ENCODE results near the gene GPR137B. TPM values are rescaled to one million over a fixed set of nuclear protein-coding genes. Genes with fewer than 3 reads are reported as not detected.

GPR137B gene
- total and polyA plus RNA-seq, 2 of the 13 experiments (the other 11 are each of a cell fraction or from before 2014, with no cell fraction given): 0.31 to 0.41 TPM

- TF ChIP-seq ZNF513 (CRISPR knock-in tag; conservative IDR thresholded peaks at IDR 0.05) (no peak), ZBTB37 (CRISPR knock-in tag; IDR thresholded peaks at IDR 0.05) (no peak), HMG20B (CRISPR knock-in tag; conservative IDR thresholded peaks at IDR 0.05) (no peak), ZNF274 (CRISPR knock-in tag; IDR thresholded peaks at IDR 0.05) (no peak), ZNF296 (CRISPR knock-in tag; conservative IDR thresholded peaks at IDR 0.05) (no peak)
Measured at GRCh38 chr1:236257216-236257615, 114.9 kb downstream of the GPR137B start (continued).

- Histone ChIP-seq H3K27ac (ENCODE audit: extremely low read length, insufficient read depth, low read length) (no peak overlapping the region), H3K9ac (ENCODE audit: insufficient read depth, low read depth, low read length) (no peak overlapping the region), H3K79me2 (ENCODE audit: insufficient read depth, low read length) (no peaks in the 10 kb centered on the region), H3K4me2 (ENCODE audit: low read depth, low read length) (no peak overlapping the region), H3K36me3 (replicated peaks in 1 of 2; ENCODE audit: control insufficient read depth in 1 of 2, insufficient read depth in 2 of 2, low read length in 2 of 2) (no peaks in the 10 kb centered on the region), H3K4me1 (ENCODE audit: insufficient read depth, low read length) (no peaks in the 10 kb centered on the region), H3K4me3 (replicated peaks in 1 of 3; ENCODE audit: insufficient read depth in 1 of 3, low read depth in 2 of 3, low read length in 3 of 3) (no peak overlapping the region), H4K20me1 (ENCODE audit: insufficient read depth, low read length) (no peaks in the 10 kb centered on the region), H3K9me3 (ENCODE audit: low read length) (peaks cover 25% of the 10 kb centered on the region), H2AFZ (ENCODE audit: low read length) (no peak overlapping the region), H3K27me3 (ENCODE audit: control insufficient read depth in 1 of 2, insufficient read depth in 2 of 2, low read length in 2 of 2) (no peaks in the 10 kb centered on the region)
- intact Hi-C loops (cut with micrococcal nuclease; ENCODE audit: unreplicated experiment): no loop called here
- 59% methylated on average over 4 of the region's 4 CpGs for WGBS (ENCODE audit: low lambda C conversion rate)
- BruUV-seq (replicated peaks): no TSS peak
- ChIA-PET POLR2A (no interaction called here), CTCF (ENCODE audit: low intra/inter-chr PET ratio, low total read pairs) (no interaction called here)
- FAIRE-seq (no peak), DNase-seq (ENCODE audit: low spot score) (no peak), ATAC-seq (no peak)
- in situ Hi-C loops (cut with HindIII; ENCODE audit: extremely low pct_ligation_motif_present, low pct_unique_long_range_greater_than_20kb): no loop called here
- TF ChIP-seq MAFG (CRISPR knock-in tag; IDR thresholded peaks at IDR 0.05): no peak
- TF ChIP-seq GATAD1 (CRISPR knock-in tag; IDR thresholded peaks at IDR 0.05): no peak
- TF ChIP-seq ZNF678 (CRISPR knock-in tag; IDR thresholded peaks at IDR 0.05): no peak
- TF ChIP-seq BRF2 (CRISPR knock-in tag; IDR thresholded peaks at IDR 0.05): no peak
- TF ChIP-seq REL (CRISPR knock-in tag; conservative IDR thresholded peaks at IDR 0.05): no peak
- no peak for TF ChIP-seq ZNF34 (CRISPR knock-in tag; IDR thresholded peaks at IDR 0.05; ENCODE audit: borderline replicate concordance)
- no peak for TF ChIP-seq ZNF17 (CRISPR knock-in tag; IDR thresholded peaks at IDR 0.05)
- no peak for TF ChIP-seq ZSCAN22 (CRISPR knock-in tag; IDR thresholded peaks at IDR 0.05)
- no peak for TF ChIP-seq HNRNPH1 (optimal IDR thresholded peaks at IDR 0.05; ENCODE audit: low read depth, low read length)
- TF ChIP-seq ZNF672 (CRISPR knock-in tag; IDR thresholded peaks at IDR 0.05): no peak
- TF ChIP-seq RXRA (CRISPR knock-in tag; IDR thresholded peaks at IDR 0.05): no peak
Measured at GRCh38 chr1:236258114-236258622, 115.8 kb downstream of the GPR137B start.

Data from HepG2 (cell line).